Progenitor cell of endocrine pancreas (in vitro differentiated cells): ENCODE data around the gene ME3. TPM values are rescaled to one million over a fixed set of nuclear protein-coding genes. Genes with fewer than 3 reads are reported as not detected.

ENCODE experiments used
- DNase-seq: peaks from one replicate; pipeline ENCODE4 v3.0.0; 2021; ENCODE audit warnings: low spot score; ENCODE audit not compliant: unreplicated experiment
- H3K27ac Mint-ChIP-seq: 2 replicates; pipeline ENCODE4 v1.8.0; 2021; ENCODE audit warnings: mild to moderate bottlenecking, moderate library complexity, mixed read lengths
- H3K27me3 Mint-ChIP-seq: 2 replicates; pipeline ENCODE4 v1.8.0; 2021; ENCODE audit warnings: mixed read lengths
- H3K36me3 Mint-ChIP-seq: 2 replicates; pipeline ENCODE4 v1.8.0; 2022; ENCODE audit warnings: mixed read lengths; ENCODE audit not compliant: insufficient read depth
- H3K4me1 Mint-ChIP-seq: 2 replicates; pipeline ENCODE4 v1.8.0; 2021; ENCODE audit warnings: low read depth, mixed read lengths
- H3K4me3 Mint-ChIP-seq: 2 replicates; pipeline ENCODE4 v1.8.0; 2021; ENCODE audit warnings: low read depth, mild to moderate bottlenecking, moderate library complexity, mixed read lengths
- H3K9me3 Mint-ChIP-seq: 2 replicates; pipeline ENCODE4 v1.8.0; 2021; ENCODE audit warnings: low read depth, mixed read lengths
- CTCF ChIP-seq: fragments of 200-600 bp; sonication (generic); IDR thresholded peaks from one replicate; pipeline ENCODE4 v1.5.0; 2021; ENCODE audit warnings: antibody characterized with exemption, mild to moderate bottlenecking; ENCODE audit not compliant: unreplicated experiment
- total RNA-seq: library from RNA; stranded (reverse); gene quantifications from 2 replicates; pipeline ENCODE4 v1.2.1, GENCODE V29; 2021

ME3 gene
- total RNA-seq, 1 donor from 2014 or later = 8.6 TPM

GRCh38 chr11:86580535-86580934, 91.9 kb downstream of the ME3 start:
- no peak for DNase-seq
- no peaks in the 10 kb centered on the region for H3K27me3 Mint-ChIP-seq

GRCh38 chr11:86579406-86579731, 93.0 kb downstream of the ME3 start:
- DNase-seq = no peak
- Mint-ChIP-seq H3K4me3 (no peak overlapping the region), H3K36me3 (no peaks in the 10 kb centered on the region), H3K27ac (no peak overlapping the region), H3K27me3 (no peaks in the 10 kb centered on the region), H3K9me3 (no peaks in the 10 kb centered on the region), H3K4me1 (peaks cover 25% of the 10 kb centered on the region)
- TF ChIP-seq CTCF = no peak

More at GRCh38 chr11:86580535-86580934, 91.9 kb downstream of the ME3 start:
- no peak for TF ChIP-seq CTCF
- Mint-ChIP-seq H3K27ac (no peak overlapping the region), H3K4me1 (peaks cover 24% of the 10 kb centered on the region), H3K36me3 (no peaks in the 10 kb centered on the region), H3K9me3 (no peaks in the 10 kb centered on the region), H3K4me3 (no peak overlapping the region)

GRCh38 chr11:86578727-86579405, 93.5 kb downstream of the ME3 start:
- no peak overlapping the region for H3K27ac Mint-ChIP-seq
- DNase-seq = no peak
- no peaks in the 10 kb centered on the region for H3K27me3 Mint-ChIP-seq
- no peak overlapping the region for H3K4me3 Mint-ChIP-seq
- no peaks in the 10 kb centered on the region for H3K9me3 Mint-ChIP-seq
- peaks cover 27% of the 10 kb centered on the region for H3K4me1 Mint-ChIP-seq
- no peaks in the 10 kb centered on the region for H3K36me3 Mint-ChIP-seq
- no peak for TF ChIP-seq CTCF

GRCh38 chr11:86577644-86578636, 94.5 kb downstream of the ME3 start:
- no peaks in the 10 kb centered on the region for H3K36me3 Mint-ChIP-seq
- no peak overlapping the region for H3K27ac Mint-ChIP-seq
- TF ChIP-seq CTCF = no peak
- DNase-seq = no peak
- no peaks in the 10 kb centered on the region for H3K27me3 Mint-ChIP-seq
- peaks cover 27% of the 10 kb centered on the region for H3K4me1 Mint-ChIP-seq
- H3K4me3 Mint-ChIP-seq = no peak overlapping the region
- H3K9me3 Mint-ChIP-seq = no peaks in the 10 kb centered on the region

- no peak for TF ChIP-seq CTCF
- Mint-ChIP-seq H3K27ac (no peak overlapping the region), H3K4me3 (no peak overlapping the region), H3K4me1 (peaks cover 22% of the 10 kb centered on the region), H3K27me3 (no peaks in the 10 kb centered on the region), H3K9me3 (no peaks in the 10 kb centered on the region), H3K36me3 (no peaks in the 10 kb centered on the region)
- DNase-seq = no peak
Measured at GRCh38 chr11:86576946-86577624, 95.3 kb downstream of the ME3 start.
